ENCODE results near the gene CAPN12. TPM values are rescaled to one million over a fixed set of nuclear protein-coding genes. Genes with fewer than 3 reads are reported as not detected.
"Not testable (repeated sequence)": the region's sequence is repeated elsewhere in the genome, so short reads cannot be mapped to it uniquely, and the experiment has no call there.

Gene CAPN12
- total RNA-seq, 2 experiments from 2014 or later = 7.1 to 9.0 TPM

DNA sequence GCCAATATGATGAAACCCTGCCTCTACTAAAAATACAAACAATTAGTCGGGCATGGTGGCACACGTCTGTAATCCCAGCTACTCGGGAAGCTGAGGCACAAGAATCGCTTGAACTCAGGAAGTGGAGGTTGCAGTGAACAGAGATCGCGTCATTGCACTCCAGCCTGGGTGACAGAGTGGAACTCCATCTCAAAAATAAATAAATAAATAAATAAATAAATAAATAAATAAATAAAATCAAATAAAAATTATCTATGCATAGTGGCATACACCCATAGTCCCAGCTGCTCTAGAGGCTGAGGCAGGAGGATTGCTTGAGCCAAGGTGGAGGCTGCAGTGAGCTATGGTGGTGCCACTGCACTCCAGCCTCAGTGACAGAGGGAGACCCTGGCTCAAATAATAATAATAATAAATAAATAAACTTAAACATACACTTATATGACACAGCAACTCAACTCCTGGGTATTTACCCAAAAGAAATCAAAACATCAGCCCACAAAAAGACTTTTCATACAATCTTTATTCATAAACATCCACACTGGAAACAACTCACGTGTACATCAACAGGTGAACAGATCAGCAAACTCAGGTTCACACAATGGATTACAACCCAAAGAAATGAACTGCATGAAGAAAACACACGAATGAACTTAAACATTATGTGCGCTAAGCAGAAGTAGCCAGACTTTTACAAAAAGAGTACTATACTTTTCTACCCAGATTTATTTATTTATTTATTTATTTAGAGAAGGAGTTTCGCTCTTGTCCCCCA lies 22.2 kb upstream of the CAPN12 start:
- H3K27me3 Mint-ChIP-seq = no peaks in the 10 kb centered on the region
- H3K9me3 Mint-ChIP-seq = no peaks in the 10 kb centered on the region
- CTCF ChIA-PET = no interaction called here
- H3K4me1 Mint-ChIP-seq (ENCODE audit: low read depth) = peaks cover 6% of the 10 kb centered on the region
- no peaks in the 10 kb centered on the region for H3K36me3 Mint-ChIP-seq
- DNase-seq = no peak
- intact Hi-C loops (cut with micrococcal nuclease) = loop anchor here (5.0 kb wide), 1 partner anchor 66 kb away; the partner anchor contains the start of gene ECH1
- H3K27ac Mint-ChIP-seq = no peak overlapping the region
- no peak overlapping the region for H3K4me3 Mint-ChIP-seq
- POLR2A ChIA-PET = no interaction called here

DNA sequence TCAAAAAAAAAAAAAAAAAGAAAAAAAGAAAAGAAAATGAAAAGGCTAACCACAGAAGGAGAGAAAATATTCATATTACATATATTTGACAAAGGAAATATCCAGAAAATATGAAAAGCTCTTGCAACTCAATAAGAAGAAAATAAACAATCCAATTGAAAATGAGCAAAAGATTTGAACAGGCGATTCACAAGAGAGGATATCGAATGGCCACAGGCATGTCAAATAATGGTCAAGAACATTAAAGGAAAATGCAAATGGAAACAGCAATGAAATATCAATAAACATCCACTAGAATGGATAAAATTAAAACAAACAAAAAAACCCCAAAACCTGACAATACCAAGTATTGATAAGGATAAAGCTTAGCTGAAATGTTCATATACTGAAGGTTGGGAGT lies 20.9 kb upstream of the CAPN12 start:
- no peak for DNase-seq
- no peaks in the 10 kb centered on the region for H3K9me3 Mint-ChIP-seq
- CTCF ChIA-PET = no interaction called here
- peaks cover 6% of the 10 kb centered on the region for H3K4me1 Mint-ChIP-seq (ENCODE audit: low read depth)
- H3K36me3 Mint-ChIP-seq = no peaks in the 10 kb centered on the region
- no peak overlapping the region for H3K27ac Mint-ChIP-seq
- intact Hi-C loops (cut with micrococcal nuclease) = loop anchor here (5.0 kb wide), 1 partner anchor 67 kb away; the partner anchor contains the start of gene ECH1
- no peak overlapping the region for H3K4me3 Mint-ChIP-seq
- POLR2A ChIA-PET = interaction anchor here (0.6 kb wide), 1 partner anchor 783 kb away, joined by 3 read pairs; no protein-coding TSS in a partner anchor
- no peaks in the 10 kb centered on the region for H3K27me3 Mint-ChIP-seq

DNA sequence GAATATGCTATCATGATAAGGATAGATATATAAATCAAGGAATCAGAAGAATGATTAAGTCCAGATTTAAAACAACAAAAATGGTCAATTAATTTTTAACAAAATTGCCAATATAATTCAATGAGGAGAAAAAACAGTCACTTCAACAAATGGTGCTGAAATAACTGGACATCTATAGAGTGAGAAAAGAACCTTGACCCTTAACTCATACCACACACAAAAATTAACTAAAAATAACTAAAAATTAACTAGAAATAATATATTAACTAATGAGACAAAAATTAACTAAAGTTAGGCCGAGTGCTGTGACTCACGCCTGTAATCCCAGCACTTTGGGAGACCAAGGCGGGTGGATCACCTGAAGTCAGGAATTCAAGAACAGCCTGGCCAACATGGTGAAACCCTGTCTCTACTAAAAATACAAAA lies 19.5 kb upstream of the CAPN12 start:
- Mint-ChIP-seq H3K36me3 (no peaks in the 10 kb centered on the region), H3K27me3 (no peaks in the 10 kb centered on the region), H3K9me3 (no peaks in the 10 kb centered on the region), H3K27ac (no peak overlapping the region), H3K4me3 (no peak overlapping the region), H3K4me1 (ENCODE audit: low read depth) (no peaks in the 10 kb centered on the region)
- CTCF ChIA-PET = interaction anchor here (1.1 kb wide), 1 partner anchor 166 kb away, joined by 5 read pairs; the partner anchor contains the start of genes MRPS12 and SARS2
- intact Hi-C loops (cut with micrococcal nuclease) = no loop called here
- POLR2A ChIA-PET = no interaction called here
- no peak for DNase-seq

DNA sequence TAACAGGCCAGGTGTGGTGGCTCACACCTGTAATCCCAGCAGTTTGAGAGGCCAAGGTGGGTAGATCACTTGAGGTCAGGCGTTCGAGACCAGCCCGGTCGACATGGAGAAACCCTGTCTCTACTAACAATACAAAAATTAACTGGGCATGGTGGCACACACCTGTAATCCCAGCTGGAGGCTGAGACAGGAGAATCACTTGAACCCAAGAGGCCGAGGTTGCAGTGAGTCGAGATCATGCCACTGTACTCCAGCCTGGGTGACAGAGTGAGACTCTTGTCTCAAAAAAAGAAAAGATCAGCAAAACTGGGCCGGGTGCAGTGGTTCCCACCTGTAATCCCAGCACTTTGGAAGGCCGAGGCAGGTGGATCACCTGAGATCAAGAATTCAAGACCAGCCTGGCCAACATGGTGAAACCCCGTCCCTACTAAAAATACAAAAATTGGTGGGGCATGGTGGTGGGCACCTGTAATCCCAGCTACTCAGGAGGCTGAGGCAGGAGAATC lies 17.7 kb upstream of the CAPN12 start:
- H3K9me3 Mint-ChIP-seq; H3K27me3 Mint-ChIP-seq; H3K4me3 Mint-ChIP-seq; H3K36me3 Mint-ChIP-seq; H3K27ac Mint-ChIP-seq; H3K4me1 Mint-ChIP-seq (ENCODE audit: low read depth); DNase-seq; intact Hi-C loops (cut with micrococcal nuclease): not testable (repeated sequence)
- POLR2A ChIA-PET = interaction anchor here (0.6 kb wide), 1 partner anchor 168 kb away, joined by 3 read pairs; no protein-coding TSS in a partner anchor
- CTCF ChIA-PET = interaction anchor here (0.9 kb wide), 1 partner anchor 7 kb away, joined by 3 read pairs; no protein-coding TSS in a partner anchor

DNA sequence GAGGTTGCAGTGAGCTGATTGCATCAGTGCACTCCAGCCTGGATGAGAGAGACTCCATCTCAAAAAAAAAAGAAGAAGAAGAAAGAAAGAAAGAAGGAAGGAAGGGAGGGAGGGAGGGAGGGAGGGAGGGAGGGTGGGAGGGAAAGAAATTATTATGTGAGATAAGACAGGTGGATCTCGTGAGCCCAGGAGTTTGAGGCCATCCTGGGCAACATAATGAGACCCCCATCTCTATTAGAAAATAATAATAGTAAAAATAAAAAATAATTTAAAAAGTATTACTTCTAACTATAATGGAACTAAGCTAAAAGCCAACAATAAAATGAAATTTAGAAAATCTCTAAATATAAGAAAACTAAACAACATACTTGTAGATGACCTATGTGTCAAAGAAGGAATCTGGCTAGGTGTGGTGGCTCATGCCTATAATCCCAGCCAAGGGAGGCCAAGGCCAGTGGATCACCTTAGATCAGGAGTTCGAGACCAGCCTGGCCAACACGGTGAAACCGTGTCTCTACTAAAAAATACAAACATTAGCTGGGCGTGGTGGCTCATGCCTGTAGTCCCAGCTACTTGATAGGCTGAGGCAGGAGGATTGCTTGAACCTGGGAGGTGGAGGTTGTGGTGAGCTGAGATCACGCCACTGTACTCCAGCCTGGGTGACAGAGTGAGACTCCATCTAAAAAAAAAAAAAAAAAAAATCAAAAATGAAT lies 16.7 kb upstream of the CAPN12 start:
- intact Hi-C loops (cut with micrococcal nuclease); H3K36me3 Mint-ChIP-seq; POLR2A ChIA-PET; H3K4me3 Mint-ChIP-seq; DNase-seq; H3K27ac Mint-ChIP-seq; H3K27me3 Mint-ChIP-seq; H3K4me1 Mint-ChIP-seq (ENCODE audit: low read depth); H3K9me3 Mint-ChIP-seq: not testable (repeated sequence)
- CTCF ChIA-PET = interaction anchor here (0.8 to 0.9 kb wide), 2 partner anchors 8 to 245 kb away, joined by 3 read pairs; no protein-coding TSS in a partner anchor

DNA sequence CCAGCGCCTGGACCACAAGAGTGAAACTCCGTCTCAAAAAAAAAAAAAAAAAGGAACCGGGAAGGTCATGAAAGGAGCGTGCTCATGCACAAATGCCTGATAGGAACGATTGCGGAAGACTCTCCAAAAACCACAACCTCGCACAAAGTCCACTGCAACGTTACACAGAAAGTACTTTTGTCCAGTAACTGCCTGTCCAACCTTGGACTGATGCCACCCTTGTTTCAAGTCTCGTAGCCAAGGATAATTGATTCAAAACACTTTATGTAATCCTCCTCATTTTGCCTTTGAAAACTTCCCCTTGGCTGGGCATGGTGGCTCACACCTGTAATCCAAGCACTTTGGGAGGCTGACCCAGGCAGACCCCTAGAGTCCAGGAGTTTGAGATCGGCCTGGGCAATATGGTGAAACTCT lies 15.3 kb upstream of the CAPN12 start:
- CTCF ChIA-PET = interaction anchor here (0.6 kb wide), 1 partner anchor 202 kb away, joined by 3 read pairs; no protein-coding TSS in a partner anchor
- no peak overlapping the region for H3K27ac Mint-ChIP-seq
- no peaks in the 10 kb centered on the region for H3K4me1 Mint-ChIP-seq (ENCODE audit: low read depth)
- intact Hi-C loops (cut with micrococcal nuclease) = no loop called here
- DNase-seq = no peak
- POLR2A ChIA-PET = no interaction called here
- no peaks in the 10 kb centered on the region for H3K36me3 Mint-ChIP-seq
- H3K9me3 Mint-ChIP-seq = peaks cover 3% of the 10 kb centered on the region
- H3K27me3 Mint-ChIP-seq = no peaks in the 10 kb centered on the region
- H3K4me3 Mint-ChIP-seq = no peak overlapping the region

DNA sequence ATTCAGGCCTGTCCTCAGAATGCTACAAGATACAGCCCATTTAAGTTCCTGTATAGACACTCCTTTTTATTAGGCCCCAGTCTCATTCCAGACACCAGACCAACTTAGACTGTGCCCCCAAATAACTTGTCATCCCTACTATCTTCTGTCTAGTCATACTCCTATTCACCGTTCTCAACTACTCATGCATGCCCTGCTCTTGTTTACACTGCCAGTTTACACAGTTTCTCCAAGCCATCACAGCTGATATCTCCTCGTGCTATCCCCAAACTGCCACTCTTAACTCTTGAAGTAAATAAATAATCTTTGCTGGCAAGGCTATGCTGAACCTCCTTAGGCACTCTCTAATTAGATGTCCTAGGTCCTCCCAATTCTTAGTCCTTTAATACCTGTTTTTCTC lies 9.9 kb upstream of the CAPN12 start:
- POLR2A ChIA-PET; H3K27me3 Mint-ChIP-seq; H3K9me3 Mint-ChIP-seq; CTCF ChIA-PET; H3K4me1 Mint-ChIP-seq (ENCODE audit: low read depth); H3K4me3 Mint-ChIP-seq; H3K36me3 Mint-ChIP-seq; intact Hi-C loops (cut with micrococcal nuclease); H3K27ac Mint-ChIP-seq; DNase-seq: not testable (repeated sequence)

DNA sequence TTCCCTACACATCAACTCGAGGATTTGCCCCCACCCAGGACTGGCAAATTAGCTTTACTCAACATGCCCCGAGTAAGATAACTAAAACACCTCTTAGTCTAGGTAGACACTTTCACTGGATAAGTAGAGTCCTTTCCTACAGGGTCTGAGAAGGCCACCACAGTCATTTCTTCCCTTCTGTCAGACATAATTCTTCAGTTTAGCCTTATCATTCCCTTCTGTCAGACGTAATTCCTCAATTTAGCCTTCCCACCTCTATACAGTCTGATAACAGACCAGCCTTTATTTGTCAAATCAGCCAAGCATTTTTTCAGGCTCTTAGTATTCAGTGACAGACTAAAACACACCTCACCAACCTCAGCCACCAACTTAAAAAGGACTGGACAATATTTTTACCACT lies 9.5 kb upstream of the CAPN12 start:
- H3K4me1 Mint-ChIP-seq (ENCODE audit: low read depth); H3K27ac Mint-ChIP-seq; H3K9me3 Mint-ChIP-seq; DNase-seq; H3K27me3 Mint-ChIP-seq; CTCF ChIA-PET; H3K4me3 Mint-ChIP-seq; H3K36me3 Mint-ChIP-seq; POLR2A ChIA-PET; intact Hi-C loops (cut with micrococcal nuclease): not testable (repeated sequence)

DNA sequence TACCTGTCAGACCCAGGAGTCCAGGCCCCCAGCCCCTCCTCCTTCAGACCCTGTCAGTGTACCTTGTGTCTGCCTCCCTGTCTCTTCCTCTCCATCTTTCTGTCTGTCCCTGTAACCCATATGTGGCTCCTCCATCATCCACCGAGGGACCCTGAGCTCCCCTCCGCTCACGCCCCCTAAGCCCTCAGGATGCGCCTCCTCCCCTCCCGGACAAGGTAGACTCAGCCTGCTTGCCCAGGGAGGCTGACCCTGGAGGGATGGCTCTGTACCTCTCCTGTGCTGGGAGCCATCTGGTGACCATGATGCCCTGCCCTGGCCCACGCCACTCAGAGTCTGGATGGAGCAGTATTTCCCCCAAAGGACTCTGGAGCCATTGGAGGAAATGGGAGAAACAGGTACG lies 1.0 kb upstream of the CAPN12 start:
- H3K36me3 Mint-ChIP-seq = no peaks in the 10 kb centered on the region
- no peak overlapping the region for H3K4me3 Mint-ChIP-seq
- ChIA-PET CTCF (no interaction called here), POLR2A (interaction anchor here (0.6 kb wide), 1 partner anchor 181 kb away, joined by 3 read pairs; no protein-coding TSS in a partner anchor)
- no peaks in the 10 kb centered on the region for H3K9me3 Mint-ChIP-seq
- no peak for DNase-seq
- H3K4me1 Mint-ChIP-seq (ENCODE audit: low read depth) = no peaks in the 10 kb centered on the region
- intact Hi-C loops (cut with micrococcal nuclease) = no loop called here
- H3K27ac Mint-ChIP-seq = no peak overlapping the region
- H3K27me3 Mint-ChIP-seq = no peaks in the 10 kb centered on the region

DNA sequence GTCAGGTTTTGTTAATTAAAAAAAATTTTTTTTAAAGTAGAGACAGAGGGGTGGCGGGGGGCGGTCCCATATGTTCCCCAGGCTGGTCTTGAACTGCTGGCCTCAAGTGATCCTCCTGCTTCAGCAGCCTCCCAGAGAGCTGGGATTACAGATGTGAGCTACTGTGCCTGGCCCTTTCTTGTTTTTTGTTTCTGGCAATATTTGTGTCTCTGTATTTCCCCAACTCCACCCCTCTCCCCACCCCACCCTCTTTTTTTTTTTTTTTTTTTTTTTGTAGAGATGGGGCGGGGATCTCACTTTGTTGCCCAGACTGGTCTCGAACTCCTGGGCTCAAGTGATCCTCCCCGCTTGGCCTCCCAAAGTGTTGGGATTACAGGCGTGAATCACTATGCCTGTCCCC lies 600 bp upstream of the CAPN12 start:
- Mint-ChIP-seq H3K27ac (no peak overlapping the region), H3K4me1 (ENCODE audit: low read depth) (peaks cover under 1% of the 10 kb centered on the region), H3K27me3 (no peaks in the 10 kb centered on the region), H3K36me3 (no peaks in the 10 kb centered on the region), H3K9me3 (no peaks in the 10 kb centered on the region), H3K4me3 (no peak overlapping the region)
- CTCF ChIA-PET = interaction anchor here (1.3 kb wide), 1 partner anchor 186 kb away, joined by 3 read pairs; the partner anchor contains the start of genes MRPS12 and SARS2
- intact Hi-C loops (cut with micrococcal nuclease) = no loop called here
- no peak for DNase-seq
- POLR2A ChIA-PET = interaction anchor here (0.6 kb wide), 1 partner anchor 182 kb away, joined by 3 read pairs; no protein-coding TSS in a partner anchor

DNA sequence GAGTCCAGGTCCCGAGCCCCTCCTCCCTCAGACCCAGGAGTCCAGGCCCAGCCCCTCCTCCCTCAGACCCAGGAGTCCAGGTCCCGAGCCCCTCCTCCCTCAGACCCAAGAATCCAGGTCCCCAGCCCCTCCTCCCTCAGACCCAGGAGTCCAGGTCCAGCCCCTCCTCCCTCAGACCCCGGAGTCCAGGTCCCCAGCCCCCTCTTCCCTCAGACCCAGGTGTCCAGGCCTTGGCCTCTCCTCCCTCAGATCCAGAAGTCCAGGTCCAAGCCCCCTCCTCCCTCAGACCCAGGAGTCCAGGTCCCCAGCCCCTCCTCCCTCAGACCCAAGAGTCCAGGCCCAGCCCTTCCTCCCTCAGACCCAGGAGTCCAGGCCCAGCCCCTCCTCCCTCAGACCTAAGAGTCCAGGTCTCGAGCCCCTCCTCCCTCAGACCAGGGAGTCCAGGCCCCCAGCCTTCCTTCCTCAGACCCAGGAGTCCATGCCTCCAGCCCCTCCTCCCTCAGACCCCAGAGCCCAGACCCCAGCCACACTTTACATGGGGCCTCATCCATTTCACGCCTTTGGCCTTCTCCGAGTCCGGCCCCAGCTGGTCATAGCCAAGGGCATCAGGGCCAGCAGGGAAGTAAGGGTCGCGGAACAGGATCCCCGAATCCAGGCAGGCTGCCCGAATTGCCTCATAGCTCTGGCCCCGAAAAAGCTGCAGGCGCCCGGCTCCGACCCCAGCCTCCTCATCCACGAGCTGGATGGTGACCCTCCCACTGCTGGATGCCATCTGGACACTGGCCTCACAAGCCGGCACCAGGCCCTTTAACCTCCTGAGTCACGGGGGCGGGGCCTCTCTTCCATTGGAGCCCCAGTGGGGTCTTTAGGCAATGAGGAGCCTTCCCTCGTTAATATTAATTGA lies 628 bp downstream of the CAPN12 start:
- Mint-ChIP-seq H3K27ac (no peak overlapping the region), H3K4me3 (no peak overlapping the region), H3K4me1 (ENCODE audit: low read depth) (peaks cover 9% of the 10 kb centered on the region), H3K36me3 (no peaks in the 10 kb centered on the region), H3K27me3 (no peaks in the 10 kb centered on the region), H3K9me3 (no peaks in the 10 kb centered on the region)
- ChIA-PET CTCF (interaction anchor here (1.3 kb wide), 1 partner anchor 187 kb away, joined by 3 read pairs; the partner anchor contains the start of genes MRPS12 and SARS2), POLR2A (no interaction called here)
- intact Hi-C loops (cut with micrococcal nuclease) = no loop called here
- DNase-seq = no peak
